GM12878 (cell line): ENCODE measurements around the gene LARP1B. TPM values are rescaled to one million over a fixed set of nuclear protein-coding genes. Genes with fewer than 3 reads are reported as not detected.

Source experiments
- BRCA1 ChIP-seq: IDR thresholded peaks from 2 replicates; pipeline ENCODE4 v1.6.1; 2011; ENCODE audit warnings: low read depth, low read length, improper control_type of control experiment
- E2F8 ChIP-seq: fragments of 450-650 bp; IDR thresholded peaks from 2 replicates; pipeline ENCODE4 v1.6.1; 2018; ENCODE audit warnings: mild to moderate bottlenecking, low read depth, moderate library complexity; ENCODE audit not compliant: partially characterized antibody
- HDGF ChIP-seq: fragments of 450-650 bp; IDR thresholded peaks from 2 replicates; pipeline ENCODE4 v1.6.1; 2016; ENCODE audit warnings: antibody characterized with exemption
- IKZF2 ChIP-seq, 2 experiments: fragments of 450-650 bp; IDR thresholded peaks; 2 replicates each; pipeline ENCODE4 v1.6.1; 2017; ENCODE audit warnings: mild to moderate bottlenecking in 2 of 2, moderate library complexity in 2 of 2
- MYB ChIP-seq: fragments of 150-350 bp; IDR thresholded peaks from 2 replicates; pipeline ENCODE4 v1.6.1; 2014; ENCODE audit warnings: mild to moderate bottlenecking, low read depth, low read length, borderline replicate concordance
- RBBP5 ChIP-seq: fragments of 200-600 bp; sonication (generic); conservative IDR thresholded peaks from 2 replicates; pipeline ENCODE4 v1.6.1; 2016
- REST ChIP-seq: IDR thresholded peaks from 2 replicates; pipeline ENCODE4 v1.6.1; 2012; ENCODE audit warnings: mild to moderate bottlenecking, low read depth, low read length
- TAF1 ChIP-seq: IDR thresholded peaks from 2 replicates; pipeline ENCODE4 v1.6.1; 2011; ENCODE audit warnings: mild to moderate bottlenecking, low read depth, low read length, borderline replicate concordance
- TARDBP ChIP-seq: IDR thresholded peaks from 2 replicates; pipeline ENCODE4 v1.6.1; 2016; ENCODE audit warnings: borderline replicate concordance
- USF2 ChIP-seq: IDR thresholded peaks from 2 replicates; pipeline ENCODE4 v1.6.1; 2011; ENCODE audit warnings: low read depth, low read length, improper control_type of control experiment, borderline replicate concordance
- YBX1 ChIP-seq: fragments of 450-650 bp; IDR thresholded peaks from 2 replicates; pipeline ENCODE4 v1.6.1; 2016; ENCODE audit warnings: antibody characterized with exemption
- polyA plus RNA-seq, 11 experiments: library from polyadenylated mRNA; depleted of rRNA in 4 of 11; unstranded in 6 of 11; stranded (reverse) in 5 of 11; fragments of >200 nt; fragmentation: Nextera tagmentation in 4 of 11; fragmentation: Illumina TruSeq in 1 of 11; extraction: Ambion mirVana in 4 of 11; extraction: Trizol in 1 of 11; gene quantifications; 1 replicate in 1 of 11; 2 replicates in 10 of 11; pipeline versions ENCODE4 v1.2.1 to v1.2.3, GENCODE V29; 2011 to 2016; ENCODE audit warnings: inconsistent platforms in 2 of 11, missing spikeins in 2 of 11, low read depth in 1 of 11
- total RNA-seq, 4 experiments: library from RNA; depleted of rRNA in 3 of 4; stranded (reverse); fragments of >200 nt in 3 of 4; fragmentation: Illumina TruSeq in 1 of 4; extraction: Trizol in 1 of 4; gene quantifications; 2 replicates each; pipeline versions ENCODE4 v1.2.1 to v1.2.3, GENCODE V29; 2013 to 2021
- TF ChIP-seq, protein P1 (sequence below): IDR thresholded peaks from 2 replicates; pipeline ENCODE4 v1.6.1; 2011; ENCODE audit warnings: borderline replicate concordance, low read depth, mild to moderate bottlenecking, moderate library complexity, low read length; ENCODE audit not compliant: insufficient read depth, poor library complexity, severe bottlenecking
- TF ChIP-seq, protein P2 (sequence below): fragments of 150-350 bp; IDR thresholded peaks from 2 replicates; pipeline ENCODE4 v1.6.1; 2014; ENCODE audit warnings: mild to moderate bottlenecking, low read depth, low read length

LARP1B gene
- total and polyA plus RNA-seq, 10 of the 15 experiments (the other 5 are each of a cell fraction or from before 2014, with no cell fraction given): 9.2 to 30.9 (median 14.7) TPM

DNA sequence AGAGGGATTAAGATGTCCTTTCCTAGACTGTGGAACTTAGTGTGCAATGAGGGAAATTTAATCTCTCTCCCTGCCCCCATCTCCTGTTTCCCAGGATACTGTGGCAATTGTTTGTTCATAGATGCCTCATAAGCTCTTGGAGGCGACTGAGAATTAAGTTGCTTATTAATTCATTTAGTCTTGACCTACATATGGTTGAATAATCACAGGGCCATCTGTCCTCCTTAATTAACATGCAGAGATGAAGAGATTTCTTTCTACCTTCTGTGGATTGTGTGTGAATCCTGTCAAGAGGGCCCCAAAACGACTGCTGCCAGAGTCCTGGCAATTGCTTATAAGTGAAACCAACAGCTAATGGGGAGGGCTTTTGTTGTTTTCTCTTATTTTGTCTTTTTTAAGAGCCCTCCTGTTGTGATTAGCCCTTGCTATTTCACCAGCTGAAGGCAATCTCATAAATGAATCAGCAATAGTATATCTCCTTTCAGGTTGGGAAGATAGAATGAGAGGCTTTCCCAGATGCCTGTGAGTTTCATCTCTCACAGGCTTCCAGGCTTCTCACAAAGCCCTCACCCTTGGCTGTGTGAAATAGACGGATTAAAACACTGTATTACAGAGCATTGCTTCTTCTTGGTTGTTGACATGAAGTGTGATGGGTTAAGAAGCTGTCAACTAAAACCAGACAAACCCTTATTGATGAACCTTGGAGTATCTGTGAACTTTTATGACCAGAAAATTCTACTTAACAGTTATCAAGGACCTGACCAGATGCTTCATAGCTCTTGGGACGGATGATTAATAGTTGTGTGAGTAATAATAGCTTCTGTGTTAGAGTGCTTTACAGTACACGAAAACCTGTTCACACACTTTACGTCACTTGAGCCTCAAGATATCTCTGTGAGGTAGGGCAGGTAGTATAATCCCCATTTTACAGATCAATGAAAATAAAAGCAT is 168.0 kb downstream of the LARP1B start (continued):
- TF ChIP-seq REST (no peak), HDGF (no peak), RBBP5 (no peak), TARDBP (no peak), MYB (no peak), TAF1 (no peak), E2F8 (no peak), IKZF2 (IDR thresholded peaks at IDR 0.05) (no peak), BRCA1 (no peak), YBX1 (no peak), USF2 (no peak)
- TF ChIP-seq, protein P1, sequence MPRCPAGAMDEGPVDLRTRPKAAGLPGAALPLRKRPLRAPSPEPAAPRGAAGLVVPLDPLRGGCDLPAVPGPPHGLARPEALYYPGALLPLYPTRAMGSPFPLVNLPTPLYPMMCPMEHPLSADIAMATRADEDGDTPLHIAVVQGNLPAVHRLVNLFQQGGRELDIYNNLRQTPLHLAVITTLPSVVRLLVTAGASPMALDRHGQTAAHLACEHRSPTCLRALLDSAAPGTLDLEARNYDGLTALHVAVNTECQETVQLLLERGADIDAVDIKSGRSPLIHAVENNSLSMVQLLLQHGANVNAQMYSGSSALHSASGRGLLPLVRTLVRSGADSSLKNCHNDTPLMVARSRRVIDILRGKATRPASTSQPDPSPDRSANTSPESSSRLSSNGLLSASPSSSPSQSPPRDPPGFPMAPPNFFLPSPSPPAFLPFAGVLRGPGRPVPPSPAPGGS: no peak
- TF ChIP-seq, protein P2, sequence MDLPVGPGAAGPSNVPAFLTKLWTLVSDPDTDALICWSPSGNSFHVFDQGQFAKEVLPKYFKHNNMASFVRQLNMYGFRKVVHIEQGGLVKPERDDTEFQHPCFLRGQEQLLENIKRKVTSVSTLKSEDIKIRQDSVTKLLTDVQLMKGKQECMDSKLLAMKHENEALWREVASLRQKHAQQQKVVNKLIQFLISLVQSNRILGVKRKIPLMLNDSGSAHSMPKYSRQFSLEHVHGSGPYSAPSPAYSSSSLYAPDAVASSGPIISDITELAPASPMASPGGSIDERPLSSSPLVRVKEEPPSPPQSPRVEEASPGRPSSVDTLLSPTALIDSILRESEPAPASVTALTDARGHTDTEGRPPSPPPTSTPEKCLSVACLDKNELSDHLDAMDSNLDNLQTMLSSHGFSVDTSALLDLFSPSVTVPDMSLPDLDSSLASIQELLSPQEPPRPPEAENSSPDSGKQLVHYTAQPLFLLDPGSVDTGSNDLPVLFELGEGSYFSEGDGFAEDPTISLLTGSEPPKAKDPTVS: no peak
